Stimulated activated CD4-positive, alpha-beta T cell treated with anti-CD3 and anti-CD28 coated beads, Interleukin-15, amount 100 ng/mL, for 24 hours (primary cell): ENCODE results near the gene KLHL15.
"Not testable (repeated sequence)": the region's sequence is repeated elsewhere in the genome, so short reads cannot be mapped to it uniquely, and the experiment has no call there.

ENCODE experiments used
- DNase-seq: peaks from one replicate; pipeline ENCODE4 v3.0.0-alpha.2; 2020

The KLHL15 gene, protein sequence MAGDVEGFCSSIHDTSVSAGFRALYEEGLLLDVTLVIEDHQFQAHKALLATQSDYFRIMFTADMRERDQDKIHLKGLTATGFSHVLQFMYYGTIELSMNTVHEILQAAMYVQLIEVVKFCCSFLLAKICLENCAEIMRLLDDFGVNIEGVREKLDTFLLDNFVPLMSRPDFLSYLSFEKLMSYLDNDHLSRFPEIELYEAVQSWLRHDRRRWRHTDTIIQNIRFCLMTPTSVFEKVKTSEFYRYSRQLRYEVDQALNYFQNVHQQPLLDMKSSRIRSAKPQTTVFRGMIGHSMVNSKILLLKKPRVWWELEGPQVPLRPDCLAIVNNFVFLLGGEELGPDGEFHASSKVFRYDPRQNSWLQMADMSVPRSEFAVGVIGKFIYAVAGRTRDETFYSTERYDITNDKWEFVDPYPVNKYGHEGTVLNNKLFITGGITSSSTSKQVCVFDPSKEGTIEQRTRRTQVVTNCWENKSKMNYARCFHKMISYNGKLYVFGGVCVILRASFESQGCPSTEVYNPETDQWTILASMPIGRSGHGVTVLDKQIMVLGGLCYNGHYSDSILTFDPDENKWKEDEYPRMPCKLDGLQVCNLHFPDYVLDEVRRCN

DNA sequence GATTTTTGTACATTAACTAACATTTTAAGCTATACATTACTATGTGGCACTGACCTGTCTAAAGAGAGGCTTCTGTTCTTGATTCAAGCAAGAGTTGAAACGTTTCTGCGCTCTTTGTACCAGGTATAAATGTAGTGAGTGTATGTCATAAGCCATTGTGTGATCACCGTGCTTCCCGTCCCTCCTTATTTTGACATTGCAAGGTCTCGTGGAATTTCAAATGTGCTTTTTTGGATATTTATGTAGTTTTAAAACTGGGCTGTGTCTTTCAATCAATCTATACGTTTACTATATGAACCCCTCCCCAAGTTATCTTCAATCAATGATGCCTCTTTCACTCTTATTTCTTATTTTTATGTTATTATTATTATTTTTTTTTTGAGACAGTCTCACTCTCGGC is at the start of gene KLHL15:
Gene KLHL15, minus strand, starts transcription at position 101 of the 400 bp plus-strand sequence. CDS start 20,493 bp downstream, outside the sequence.
- DNase-seq, result no peak

DNA sequence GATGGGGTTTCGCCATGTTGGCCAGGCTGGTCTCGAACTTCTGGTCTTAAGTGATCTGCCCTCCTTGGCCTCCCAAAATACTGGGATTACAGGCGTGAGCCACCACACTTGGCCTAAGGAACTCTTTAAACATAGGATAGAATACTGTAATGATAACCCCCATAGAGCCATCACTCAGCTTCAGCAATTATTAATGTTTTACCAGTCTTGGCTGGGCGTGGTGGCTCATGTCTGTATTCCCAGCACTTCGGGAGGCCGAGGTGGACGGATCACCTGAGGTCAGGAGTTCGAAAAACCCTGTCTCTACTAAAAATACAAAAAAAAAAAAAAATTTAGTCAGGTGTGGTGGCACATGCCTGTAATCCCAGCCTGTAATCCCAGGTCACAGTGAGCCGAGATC is 42.9 kb upstream of the KLHL15 start:
- DNase-seq, result no peak

DNA sequence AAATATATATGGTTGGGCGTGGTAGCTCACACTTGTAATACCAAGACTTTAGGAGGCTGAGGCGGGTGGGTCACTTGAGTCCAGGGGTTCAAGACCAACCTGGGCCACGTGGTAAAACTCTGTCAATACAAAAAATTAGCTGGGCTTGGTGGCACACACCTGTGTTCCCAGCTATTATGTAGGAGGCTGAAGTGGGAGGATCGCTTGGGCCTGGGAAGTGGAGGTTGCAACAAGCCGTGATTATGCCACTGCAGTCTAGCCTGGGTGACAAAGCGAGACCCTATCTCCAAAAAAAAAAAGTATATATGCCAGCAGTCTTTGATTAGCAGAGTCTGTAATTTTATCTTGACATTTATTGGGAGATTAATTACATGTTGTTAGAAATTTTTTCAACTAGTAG is 36.5 kb upstream of the KLHL15 start:
- no peak for DNase-seq

DNA sequence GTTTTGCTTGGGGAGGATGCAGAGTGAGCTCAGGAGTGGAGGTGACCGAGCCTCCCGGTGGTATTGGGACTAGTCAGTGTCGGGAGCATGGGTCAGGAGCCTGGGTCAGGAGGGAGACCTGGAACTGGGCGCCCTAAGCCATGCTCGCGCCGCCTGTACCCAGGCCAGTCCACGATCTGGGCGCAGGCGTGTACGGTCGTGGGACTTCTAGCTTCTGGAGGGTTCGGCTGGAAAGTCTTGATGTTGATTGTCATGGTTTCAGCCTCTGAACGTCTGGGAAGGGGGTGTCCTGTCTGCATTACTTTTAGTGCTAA is 28.0 kb upstream of the KLHL15 start:
- DNase-seq, result no peak

- DNase-seq, result peak; percentile 86
Measured at GRCh38 chrX:24054182-24055042, 27.4 kb upstream of the KLHL15 start, which contains the start of gene EIF2S3. TSS of gene EIF2S3 (plus strand) at chrX:24054956. CDS start at chrX:24054969, 13 bp downstream.

- not testable (repeated sequence) for DNase-seq
Measured at GRCh38 chrX:24050522-24051318, 23.7 kb upstream of the KLHL15 start.

- DNase-seq, result not testable (repeated sequence)
Measured at GRCh38 chrX:24049643-24050042, 22.7 kb upstream of the KLHL15 start.

DNA sequence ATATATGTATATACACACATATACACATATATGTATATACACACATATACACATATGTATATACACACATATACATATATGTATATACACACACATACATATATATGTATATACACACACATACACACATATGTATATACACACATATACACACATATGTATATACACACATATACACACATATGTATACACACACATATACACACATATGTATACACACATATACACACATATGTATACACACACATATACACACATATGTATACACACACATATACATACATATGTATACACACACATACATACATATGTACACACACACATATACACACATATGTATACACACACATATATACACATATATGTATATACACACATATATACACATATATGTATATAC is 19.1 kb upstream of the KLHL15 start:
- DNase-seq, result not testable (repeated sequence)

DNA sequence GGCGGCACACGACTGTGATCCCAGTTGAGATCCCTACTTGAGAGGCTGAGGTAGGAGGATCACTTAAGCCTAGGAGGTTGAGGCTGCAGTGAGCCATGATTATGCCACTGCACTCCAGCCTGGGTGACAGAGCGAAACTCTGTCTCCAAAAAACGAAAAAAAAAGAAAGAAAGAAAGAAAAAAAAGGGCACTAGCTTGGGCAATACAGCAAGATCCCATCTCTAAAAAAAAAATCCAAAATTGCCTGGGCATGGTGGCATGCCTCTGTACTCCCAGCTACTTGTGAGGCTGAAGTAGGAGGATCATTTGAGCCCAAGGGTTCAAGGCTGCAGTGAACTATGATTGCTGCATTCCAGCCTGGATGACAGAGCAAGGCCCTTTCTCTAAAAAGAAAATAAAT is 10.7 kb upstream of the KLHL15 start:
- DNase-seq, result no peak

- no peak for DNase-seq
Measured at GRCh38 chrX:24034485-24034884, 7.5 kb upstream of the KLHL15 start.

GRCh38 chrX:24030597-24030996 is 3.6 kb upstream of the KLHL15 start:
- DNase-seq, result no peak

DNA sequence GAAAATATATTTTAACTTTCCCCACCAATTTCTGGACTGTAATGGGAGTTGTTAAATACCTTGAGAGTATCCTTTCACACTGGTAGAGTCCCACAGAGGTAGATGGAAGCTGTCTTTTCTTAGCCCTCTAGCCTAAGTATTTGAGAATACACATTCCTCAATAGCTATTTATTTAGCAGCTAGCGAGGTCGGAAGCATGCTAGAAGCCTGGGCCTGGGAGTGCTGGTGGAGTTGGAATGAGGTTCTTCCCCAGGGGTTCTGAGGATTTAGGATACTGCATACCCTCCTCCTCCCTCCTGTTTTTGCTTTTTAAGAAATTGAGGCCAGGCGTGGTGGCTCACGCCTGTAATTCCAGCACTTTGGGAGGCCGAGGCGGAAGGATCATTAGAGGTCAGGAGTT is 999 bp upstream of the KLHL15 start:
- no peak for DNase-seq

- no peak for DNase-seq
Measured at GRCh38 chrX:24026432-24026831, 554 bp downstream of the KLHL15 start.

GRCh38 chrX:24025741-24026403 is 1.1 kb downstream of the KLHL15 start:
- no peak for DNase-seq

DNA sequence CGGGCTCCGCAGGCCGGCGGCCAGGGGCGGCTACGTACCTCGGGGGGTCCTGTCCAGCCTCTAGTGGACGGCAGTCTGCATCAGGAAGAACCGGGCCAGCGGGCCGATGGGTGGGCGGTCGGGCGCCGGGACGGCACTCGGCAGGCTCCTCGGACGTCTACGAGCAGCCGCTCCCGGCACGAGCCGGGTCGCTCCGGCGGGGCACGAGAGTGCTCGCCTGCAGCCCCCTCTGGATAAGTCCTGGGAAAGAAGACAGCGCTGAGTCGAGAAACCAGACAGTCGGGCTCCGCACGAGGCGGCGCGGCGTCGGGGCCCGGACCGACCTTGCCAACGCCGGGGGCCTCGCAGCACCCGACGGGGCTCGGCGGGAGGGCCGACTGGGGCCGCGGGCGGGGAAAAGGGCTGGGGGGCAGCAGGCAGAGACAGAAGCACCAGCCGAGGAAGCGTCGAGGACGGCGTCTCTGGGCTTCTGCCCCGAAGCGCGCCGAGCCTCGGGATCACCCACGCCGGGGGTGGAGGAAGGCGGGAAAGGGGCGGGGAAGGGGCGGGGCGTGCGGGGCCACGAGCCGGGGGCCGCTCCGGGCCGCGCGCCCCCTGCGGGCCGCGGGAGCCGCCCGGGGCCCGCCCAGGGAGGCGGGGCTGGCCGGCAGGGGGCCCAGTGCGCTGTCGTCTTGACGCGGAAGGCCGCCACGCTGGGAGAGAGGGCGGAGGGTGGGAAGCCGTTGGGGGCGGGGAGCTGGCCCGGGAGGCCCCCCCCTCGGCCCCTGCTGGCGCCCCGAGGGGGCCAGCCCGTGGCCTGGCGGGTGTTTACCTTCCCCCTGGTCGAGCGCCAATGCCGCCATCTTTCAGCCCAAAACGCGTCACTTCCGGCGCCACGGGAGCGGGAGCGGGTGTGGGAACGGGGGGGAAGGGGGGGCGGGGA is 1.9 kb downstream of the KLHL15 start:
- DNase-seq, result peak; percentile 86

DNA sequence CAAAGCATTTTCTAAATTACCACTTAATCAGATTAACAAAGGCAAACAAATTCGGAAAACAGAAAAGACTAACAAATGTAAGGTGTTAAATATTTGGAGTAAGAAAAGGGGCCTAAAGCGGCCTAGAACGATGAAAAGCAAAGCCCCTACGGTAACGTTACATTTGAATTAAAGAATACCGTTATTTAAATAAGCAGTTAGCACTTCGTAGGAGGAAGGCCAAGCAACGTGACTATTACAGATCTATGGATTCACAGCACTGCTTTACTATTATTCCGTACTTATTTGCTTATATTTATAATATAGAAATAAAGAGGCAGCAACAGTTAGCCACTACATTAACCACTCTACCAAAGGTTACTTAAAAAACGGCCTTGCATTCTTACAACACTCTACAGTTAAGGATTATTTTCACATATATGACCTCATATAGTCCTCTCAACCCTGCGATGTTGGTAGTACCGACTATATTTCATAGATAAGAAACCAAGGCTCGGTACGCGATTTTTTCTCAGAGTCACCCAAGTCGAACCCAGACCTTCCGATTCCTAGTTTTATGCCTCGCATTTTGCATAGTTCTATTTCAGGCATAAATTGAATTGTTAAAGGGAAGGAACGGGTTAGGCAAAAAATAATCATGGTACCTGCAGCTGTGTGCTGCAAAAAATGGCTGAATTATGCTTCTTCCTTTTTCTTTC is 2.9 kb downstream of the KLHL15 start:
- peak; percentile 3 for DNase-seq

DNA sequence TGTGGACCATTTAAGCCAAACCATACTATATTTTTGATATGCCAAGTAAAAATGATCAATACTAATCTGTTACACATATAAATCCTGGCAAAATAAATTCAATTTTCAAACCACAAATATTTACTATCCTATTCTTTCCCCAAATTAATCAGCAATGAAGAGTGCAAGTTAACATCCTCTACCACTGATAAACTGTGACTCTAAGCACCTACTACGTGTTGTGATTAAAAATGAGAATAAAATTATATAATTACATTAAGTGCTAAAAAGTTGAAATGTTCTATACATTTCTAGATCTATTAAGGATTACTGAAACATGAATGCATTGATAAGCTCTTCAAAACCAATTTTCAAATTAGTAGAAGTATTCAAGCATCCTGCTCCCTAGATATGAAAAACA is 3.4 kb downstream of the KLHL15 start:
- DNase-seq, result no peak

- DNase-seq, result no peak
Measured at GRCh38 chrX:24020306-24020876, 6.6 kb downstream of the KLHL15 start.

- DNase-seq, result no peak
Measured at GRCh38 chrX:24019448-24019847, 7.5 kb downstream of the KLHL15 start.

GRCh38 chrX:24018809-24019208 is 8.2 kb downstream of the KLHL15 start:
- DNase-seq, result no peak
